Stimulated activated CD8-positive, alpha-beta memory T cell treated with anti-CD3 and anti-CD28 coated beads, Interleukin-7, amount 100 ng/mL, for 24 hours (primary cell): ENCODE results near the gene GRIFIN.

Source experiments
- DNase-seq: peaks from one replicate; pipeline ENCODE4 v3.0.0-alpha.2; 2020; ENCODE audit warnings: low read depth

GRIFIN gene

DNA sequence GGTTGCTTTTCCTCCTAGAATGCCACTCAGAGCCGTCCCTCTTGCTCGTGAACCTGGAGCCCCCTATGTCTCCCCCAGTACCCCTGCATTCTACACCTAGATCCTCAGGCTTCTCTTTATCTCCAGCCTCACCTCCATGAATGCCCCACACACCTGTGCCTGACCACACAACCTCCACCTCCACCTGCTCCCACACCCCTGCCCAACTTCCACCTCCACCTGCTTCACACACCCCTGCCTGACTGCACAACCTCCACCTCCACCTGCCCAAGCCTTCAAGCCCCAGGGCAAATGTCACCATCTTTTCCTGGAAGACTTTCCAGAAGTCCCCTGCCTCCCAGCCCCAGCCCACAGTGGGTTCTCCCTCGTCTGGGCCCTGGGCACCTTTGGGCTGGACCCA is 36.5 kb upstream of the GRIFIN start:
- DNase-seq = no peak

DNA sequence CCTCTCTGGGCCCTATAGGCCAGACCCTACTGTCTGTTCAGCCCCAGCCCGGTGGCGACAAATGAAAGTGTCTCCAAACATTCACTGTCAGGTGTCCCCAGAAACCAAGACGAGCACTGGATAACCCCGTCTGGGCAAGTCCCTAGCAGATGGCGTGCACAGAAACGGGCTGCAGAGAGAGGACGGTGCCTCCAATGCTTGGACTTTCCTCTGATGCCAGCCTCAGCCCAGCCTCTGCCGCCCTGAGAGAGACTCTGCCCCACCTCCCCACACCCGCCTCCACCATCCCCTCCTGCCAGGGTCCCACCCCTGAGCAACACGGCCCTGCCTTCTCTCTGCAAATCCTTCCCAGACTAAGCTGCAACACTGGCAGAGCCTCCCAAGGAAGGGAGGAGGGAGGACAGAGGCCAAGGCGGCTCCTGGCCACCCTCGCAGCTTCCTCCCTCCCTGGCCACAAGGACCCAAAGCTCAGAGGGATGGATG is 36.0 kb upstream of the GRIFIN start:
- DNase-seq = no peak

DNA sequence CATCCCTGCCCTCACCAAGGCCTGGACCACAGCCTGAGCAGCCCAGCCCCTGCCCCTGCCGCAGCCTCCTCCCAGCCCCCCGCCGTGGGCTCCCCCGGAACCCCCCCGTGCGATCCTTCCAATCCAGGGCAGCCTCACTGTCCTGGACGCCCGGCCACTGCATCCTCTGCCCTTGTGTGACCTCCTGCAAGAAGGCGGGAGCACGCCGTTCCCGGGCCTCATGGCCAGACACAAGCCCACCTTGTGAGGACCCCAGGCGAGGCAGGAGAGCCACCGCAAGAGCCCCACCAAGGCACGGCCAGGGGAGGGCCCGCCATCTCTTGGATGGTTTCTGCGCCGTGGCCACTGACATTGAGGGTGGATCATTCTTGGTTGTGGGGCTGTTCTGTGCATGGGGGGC is 35.6 kb upstream of the GRIFIN start:
- DNase-seq = no peak

DNA sequence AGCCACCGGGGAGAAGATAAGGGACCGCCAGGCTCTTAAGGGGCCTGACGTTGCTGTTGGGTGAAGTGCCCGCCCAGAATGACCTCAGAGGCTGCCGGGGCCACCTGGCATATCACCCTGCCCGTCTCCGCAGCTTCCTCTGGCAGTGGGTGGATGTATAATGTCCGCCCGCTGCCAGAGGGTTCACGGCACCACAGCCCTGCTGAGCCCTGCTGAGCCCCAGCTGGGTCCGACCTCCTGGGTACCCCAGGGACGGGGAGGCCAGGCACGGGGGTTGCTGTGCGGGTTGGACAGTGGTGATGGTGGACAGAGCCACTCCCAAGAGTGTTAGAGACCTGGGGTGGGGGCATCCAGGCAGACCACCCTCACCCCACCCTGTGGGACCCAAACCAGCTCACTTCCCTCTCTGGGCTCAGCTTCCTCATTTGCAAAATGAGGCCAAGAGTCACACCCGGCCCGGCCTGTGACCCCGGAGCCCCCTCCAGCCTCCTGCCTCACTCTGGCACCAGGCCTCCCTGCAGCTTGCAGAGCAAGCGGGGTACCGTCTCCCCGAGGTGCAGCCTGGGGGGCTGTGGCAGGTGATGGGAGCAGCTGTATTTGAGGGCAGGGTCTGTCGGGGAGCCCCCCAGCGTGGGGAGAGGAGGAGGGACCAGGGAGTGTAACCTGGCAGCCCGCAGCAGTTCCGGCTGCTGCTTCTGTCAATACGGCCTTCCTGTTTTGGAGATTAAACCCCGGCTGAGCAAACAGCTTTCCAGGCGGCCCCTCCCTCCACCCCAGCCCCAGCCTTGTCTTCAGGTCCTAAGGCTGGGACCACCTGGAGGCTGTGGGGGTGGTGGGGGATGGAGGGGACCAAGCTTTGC is 34.9 kb upstream of the GRIFIN start:
- DNase-seq = no peak

DNA sequence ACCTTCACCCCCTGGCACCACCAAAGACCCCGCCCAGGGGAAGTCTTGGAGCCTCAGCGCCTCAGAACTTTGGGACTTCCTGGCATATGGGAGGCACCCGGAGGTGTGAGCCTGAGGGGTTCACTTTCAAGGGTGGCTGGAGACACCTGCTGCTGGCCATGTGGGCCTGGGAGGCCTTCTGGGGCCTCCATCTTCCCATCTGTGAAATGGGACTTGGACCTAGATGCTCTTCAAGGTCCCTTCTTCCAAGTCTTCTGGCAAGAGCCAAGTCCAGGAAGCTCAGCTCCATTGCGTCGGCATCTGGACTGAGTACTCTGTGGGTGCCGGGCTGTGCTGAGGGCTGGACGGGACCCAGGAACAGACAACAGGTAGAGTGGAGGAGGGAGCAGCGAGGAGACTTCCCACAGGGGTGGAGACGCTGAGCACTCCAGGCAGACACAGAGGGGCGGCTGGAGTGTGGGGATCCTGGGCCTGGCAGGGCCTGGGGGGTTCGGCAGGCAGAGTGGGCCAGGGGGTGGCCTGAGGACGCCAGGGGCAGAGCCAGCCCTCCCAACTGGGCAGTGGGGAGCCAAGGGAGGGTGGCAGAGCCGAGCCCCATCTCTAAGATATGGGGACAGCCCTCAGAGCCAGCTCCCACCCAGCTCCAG is 34.1 kb upstream of the GRIFIN start:
- DNase-seq = no peak

DNA sequence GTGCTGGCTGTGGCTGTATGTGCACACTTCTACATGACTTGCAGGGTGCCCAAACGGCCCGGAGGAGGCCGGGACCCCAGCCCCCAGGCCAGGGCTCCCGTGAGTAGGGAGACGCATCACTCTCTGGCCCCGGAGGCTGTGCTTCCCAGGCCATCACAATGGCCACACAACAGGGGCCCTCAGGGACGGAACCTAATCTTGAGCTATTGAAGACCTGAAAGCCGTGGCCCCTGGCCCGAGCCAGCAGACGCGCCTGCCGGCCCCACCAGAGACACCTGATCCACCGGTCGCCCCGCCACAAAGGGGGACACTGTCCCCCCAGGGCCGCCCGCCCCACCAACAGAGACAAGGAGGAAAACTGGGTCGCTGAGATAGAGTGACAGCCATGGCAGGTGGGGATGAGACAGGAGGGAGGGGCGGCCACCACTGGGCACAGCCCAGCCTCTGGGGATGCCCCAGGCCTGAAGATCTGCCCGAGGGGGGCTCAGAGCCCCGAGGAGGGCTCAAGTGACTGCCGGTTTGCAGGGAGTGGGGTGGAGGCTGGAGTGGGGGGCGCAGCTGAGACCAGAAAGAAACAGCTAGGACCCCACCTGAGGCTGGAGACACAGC is 33.2 kb upstream of the GRIFIN start:
- DNase-seq = no peak

DNA sequence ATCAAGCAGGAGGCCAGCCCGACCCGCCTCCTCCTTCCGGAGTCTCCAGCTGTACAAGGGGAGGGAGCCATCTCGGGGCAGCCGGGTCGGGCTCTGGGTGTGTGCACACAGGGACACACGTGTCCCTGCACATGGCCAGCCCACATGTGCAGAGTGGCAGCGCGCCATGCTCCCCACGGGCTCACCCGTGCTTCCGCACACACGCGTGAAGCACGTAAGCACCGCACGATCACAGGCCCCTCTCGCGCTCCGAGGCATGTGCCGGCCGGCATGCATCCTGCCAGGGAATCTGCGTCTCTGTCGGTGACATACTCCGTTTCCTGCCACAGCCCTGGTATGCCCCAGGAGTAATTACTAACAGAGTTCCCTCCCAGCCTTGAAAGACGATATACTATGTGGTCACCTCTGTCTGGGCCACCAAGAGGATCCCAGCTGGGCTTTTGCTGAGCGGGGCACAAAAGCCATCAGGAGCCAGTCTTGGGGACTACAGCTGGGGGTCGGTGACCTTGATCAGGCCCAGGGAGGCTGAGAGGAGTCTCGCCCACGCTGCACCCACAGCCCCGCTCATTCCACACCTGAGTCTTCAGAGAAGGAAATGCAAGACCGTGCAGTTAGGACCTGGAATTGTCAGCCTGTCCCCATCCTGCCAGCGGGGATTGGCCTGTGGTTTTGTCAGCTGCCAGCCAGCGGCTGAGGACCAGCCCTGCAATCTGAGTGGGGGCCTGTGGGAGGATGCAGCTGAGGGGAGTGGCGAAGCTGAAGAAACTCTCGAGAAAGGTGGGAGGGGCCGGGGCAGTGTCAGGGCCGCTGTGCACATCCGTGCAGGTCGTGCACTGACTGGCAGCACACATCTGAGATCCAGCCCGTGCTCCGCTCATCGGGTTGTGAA is 32.4 kb upstream of the GRIFIN start:
- no peak for DNase-seq

DNA sequence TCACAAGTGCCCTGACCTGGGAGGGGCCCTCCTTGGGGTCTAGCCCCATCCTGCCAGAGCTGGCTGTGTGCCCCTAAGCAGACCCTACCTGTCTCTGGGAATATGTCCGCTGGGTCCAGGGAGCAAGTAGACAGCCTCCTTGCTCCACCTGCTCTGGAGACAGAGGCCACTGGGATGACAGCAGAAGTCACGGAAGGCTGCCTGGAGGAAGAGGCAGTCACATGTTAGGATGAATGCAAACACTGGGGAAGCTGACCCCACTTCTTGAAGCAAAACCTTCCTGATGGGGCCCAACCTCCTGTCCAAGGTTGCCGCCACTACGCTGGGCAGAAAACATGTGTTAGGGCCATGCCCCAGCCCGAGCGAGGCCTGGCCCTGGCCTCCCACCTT is 31.7 kb upstream of the GRIFIN start:
- no peak for DNase-seq

DNA sequence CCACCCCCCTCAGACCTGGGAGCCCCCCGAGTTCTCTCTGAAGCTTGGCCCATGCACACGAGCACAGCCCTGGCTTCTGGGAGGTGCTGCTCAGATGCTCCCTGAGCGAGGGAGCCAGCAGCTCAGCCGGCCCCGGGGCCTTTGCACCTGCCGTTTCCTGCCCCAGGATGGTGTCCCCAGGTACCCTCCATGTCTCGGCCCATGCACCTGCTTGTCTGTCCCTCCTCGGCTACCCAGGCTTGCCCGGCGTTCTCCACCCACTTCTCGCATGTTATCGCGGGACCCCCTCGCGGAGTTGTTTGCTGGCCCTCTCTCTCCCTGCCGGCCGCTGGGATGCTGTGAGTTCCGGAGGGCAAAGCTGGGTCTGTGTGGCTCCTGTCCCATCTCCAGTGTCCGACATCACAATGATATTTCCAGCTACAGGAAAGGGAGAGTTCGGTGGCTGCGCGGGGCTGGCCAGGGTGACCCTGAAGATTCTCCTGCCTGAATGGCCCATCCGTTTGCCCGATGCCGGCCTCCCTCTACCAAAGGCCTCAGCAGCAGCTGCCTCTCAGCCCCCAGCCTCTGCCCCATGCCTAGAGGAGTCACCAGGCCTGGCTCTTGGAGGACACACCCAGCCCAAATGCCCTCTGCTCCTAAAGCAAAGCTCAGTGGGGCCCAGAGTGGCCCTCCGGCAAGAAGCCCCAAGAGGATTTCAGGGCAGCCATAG is 31.2 kb upstream of the GRIFIN start:
- no peak for DNase-seq

DNA sequence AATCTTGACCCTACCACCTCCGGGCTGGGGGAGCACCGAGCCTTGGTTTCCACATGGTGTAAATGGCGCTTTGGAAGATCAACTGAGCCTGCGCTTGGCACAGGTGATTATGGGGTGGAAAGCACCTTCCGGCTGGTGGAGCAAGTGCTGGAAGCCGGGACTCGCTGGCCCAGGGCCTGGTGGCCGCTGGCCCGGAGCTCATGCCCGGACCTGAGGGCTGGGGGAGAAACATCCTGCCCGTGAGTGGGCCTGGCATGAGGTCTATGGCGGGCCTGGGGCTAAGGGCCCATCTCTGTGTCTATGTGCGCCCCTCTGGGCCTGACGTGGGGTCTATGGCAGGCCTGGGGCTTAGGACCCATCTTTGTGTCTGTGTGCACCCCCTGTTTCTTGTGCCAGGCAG is 29.2 kb upstream of the GRIFIN start:
- DNase-seq = no peak

DNA sequence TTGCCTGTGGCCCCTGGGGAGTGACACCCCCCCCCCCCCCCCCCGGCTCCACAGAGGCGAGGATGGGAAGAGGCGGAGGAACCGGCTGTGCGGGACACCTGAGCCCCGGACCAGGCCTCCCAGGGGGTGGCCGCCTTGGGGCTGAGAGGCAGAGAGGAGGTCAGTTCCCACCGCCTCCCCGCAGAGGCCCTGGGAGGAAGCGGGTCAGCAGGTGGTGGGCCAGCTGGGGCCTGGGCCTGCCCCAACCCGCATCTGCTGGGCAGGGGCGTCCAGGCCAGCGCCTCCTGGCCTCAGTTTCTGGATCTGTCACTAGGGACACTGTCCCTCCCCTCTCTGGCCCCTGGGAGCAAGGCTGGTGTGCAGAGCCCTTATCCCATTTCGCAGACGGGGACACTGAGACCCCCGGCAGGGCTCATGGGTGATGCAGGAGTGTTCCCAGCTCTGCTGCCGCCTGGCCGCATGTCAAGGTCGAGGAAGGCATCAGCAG is 28.7 kb upstream of the GRIFIN start:
- DNase-seq = no peak

DNA sequence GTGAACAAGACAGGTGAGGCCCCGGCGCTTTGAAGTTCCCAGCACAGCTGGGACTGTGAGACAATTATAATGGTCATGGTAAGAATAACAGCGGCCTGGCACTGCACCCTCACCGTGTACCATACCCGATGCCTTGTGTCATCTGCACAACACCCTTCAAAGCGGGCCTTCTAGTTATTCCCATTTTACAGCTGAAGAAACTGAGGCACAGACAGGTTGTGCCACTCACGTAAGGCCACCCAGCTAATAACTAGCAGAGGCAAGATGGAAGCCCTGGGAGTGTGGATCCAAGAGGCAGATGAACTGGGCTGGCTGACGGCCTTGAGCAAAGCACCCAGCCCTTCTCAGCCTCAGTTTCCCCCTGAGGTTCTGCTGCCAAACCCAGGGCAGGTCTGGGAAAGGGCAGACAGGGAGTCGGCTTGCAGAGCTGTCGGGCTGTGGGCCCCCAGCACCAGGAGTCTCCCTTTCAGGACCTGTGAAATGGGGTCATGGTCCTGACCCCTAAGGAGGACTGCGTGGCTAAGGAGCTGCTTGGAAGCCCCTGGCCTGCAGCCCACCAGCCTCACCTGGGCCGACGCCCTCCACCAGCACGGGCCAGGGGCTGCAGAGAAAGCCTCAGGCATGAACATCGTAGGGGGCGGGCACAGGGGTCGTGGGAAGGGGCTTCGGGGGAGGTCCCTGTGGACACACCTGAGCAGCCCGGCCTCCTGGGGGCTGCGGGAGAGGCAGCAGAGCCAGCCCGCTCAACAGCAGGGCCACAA is 28.1 kb upstream of the GRIFIN start:
- no peak for DNase-seq

DNA sequence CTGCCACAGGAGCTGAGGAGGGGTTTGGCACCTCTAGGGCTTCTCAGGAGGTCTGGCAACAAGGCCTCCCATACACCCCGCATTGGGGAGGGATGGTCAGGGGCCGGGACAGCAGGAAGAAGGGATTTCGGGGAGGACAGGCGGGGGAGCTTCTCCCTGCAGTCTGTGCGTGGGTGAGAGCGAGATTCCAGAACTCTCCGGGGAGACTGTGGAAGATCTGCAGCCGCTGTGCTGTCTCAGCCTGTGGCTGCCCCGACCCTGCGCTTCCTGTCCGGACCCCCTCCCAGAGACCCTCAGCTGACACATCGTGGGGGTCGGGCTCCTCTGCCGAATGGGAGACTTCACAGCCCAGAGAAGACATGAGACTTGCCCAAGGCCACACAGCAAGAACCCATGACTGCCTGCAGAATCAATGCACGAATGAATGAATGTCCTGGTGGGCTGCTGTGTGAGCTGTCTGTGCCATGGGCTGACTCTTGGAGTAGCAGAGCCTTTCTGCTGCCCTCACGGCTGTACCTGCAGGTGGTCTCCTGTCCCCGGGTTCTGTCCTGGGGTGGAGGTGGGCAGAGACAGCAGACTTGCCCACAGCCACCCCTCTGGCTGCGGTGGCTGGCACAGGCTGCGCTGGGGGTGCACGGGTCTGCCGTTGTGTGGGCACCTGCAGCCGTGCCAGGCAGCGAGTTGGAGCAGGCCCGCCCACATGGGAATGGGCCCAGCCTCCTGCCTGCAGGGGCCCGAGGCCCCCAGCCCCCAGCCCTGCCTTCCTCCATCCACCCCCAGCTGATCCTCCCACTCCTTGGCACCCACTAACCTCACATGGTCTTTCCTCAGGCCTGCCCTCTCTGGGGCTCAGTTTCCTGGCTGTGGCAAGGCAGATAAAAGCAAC is 27.1 kb upstream of the GRIFIN start:
- DNase-seq = no peak

DNA sequence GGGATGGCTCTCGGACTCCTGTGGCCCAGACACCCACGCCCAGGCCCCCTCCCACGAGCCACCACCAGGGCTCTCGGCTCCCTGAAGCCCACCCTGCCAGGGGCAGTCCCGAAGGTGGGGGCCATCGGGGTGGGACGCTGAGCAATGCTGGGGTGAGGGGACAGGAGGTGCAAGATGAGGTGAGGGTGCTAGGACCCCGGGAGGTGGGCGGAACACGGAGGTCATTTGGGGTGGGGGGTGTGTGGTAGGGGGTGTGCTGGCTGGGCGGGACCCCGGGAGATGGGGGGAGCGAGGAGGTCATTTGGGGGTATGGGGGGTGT is 26.4 kb upstream of the GRIFIN start:
- DNase-seq = no peak

DNA sequence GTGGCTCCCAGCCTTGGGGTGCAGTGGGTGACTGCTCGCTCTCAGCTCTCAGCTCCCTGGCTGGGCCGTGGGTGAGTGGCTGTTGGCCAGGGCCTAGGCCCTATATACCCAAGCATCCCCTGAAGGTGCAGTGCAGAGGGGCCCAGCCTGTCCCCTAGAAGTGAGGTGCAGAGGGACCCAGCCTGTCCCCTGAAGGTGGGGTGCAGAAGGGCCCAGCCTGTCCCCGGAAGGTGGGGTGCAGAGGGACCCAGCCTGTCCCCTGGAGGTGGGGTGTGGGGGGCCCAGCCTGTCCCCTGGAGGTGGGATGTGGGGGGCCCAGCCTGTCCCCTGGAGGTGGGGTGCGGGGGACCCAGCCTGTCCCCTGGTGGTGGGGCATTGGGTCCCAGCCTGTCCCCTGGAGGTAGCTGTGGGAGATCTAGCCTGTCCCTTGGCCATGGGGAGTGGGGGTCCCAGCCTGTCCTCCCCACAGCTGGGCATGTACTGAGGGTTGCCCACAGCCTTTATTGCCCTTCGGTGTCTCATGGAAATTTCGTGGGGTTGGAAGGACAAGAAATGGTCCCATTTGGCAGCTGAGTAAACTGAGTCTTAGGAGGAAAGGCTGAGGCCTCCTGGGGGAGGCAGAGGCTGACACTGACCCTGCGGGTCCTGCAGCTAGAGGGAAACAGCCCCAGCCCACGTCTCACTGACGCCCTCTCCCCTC is 25.9 kb upstream of the GRIFIN start:
- DNase-seq = no peak

DNA sequence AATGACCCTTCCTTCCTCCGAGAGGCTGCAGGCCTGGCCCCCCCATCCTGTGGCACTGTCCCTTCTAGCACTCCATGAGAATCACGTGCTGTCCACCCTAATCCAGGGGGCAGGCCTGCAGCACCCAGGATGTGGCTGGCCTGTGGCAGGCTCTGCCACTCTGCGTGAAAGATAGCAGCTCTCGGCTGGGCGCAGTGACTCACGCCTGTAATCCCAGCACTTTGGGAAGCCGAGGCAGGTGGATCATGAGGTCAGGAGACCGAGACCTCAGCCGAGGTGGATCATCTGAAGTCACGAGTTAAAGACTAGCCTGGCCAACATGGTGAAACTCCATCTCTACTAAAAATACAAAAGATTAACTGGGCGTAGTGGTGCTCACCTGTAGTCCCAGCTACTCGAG is 24.5 kb upstream of the GRIFIN start:
- DNase-seq = no peak

DNA sequence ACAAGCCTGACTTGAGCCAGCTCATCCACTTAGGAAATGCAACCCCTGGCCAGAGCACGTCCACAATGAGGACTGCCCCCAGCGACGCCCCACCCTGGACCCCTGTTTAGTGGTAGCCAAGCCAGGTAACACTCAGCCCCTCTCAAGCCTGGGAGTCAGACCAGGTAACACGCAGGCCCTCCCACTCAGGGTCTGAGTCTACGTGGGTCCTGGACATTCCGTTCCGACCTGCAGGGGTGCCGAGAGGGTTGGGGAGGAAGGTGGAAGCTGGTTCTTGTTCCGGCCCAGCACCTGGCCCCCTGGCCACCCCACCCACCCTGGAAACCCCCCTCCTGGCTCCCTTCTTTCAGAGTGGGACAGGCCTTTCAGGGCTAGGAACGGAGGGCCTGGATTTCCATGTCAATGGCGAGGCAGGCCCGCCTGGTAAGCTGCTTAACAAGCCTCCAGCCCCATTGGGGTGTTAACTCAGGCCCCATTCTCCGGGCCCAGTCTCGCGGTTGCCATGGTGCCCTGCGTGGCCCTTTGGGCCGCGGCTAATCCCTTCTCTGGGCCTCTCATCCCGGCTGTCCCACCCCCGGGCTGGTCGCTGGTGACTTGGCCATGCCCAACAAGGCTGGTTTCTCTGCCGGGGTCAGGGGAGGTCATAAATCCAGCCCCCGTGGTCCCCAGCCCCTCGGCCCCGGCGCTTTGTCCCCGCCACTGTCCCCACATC is 23.7 kb upstream of the GRIFIN start:
- no peak for DNase-seq

DNA sequence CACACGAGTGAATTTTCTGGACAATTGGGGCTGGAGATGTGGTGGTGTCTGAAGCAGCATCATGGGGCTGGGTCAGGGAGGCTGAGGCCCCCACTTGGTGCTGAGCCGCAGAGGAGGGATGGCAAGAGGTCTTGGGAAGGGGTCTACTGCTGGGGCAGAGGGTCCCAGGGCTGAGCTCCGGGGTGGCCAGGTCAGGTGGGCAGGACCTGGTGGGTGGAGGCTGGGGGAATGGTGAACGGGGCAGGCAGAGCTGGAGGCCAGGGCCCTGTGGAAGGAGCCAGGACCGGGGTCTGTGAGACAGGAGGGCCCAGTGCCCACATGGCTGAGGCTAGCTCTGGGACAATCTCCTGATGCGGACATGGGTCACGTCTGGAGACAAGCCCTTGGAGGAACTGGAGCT is 23.0 kb upstream of the GRIFIN start:
- no peak for DNase-seq

DNA sequence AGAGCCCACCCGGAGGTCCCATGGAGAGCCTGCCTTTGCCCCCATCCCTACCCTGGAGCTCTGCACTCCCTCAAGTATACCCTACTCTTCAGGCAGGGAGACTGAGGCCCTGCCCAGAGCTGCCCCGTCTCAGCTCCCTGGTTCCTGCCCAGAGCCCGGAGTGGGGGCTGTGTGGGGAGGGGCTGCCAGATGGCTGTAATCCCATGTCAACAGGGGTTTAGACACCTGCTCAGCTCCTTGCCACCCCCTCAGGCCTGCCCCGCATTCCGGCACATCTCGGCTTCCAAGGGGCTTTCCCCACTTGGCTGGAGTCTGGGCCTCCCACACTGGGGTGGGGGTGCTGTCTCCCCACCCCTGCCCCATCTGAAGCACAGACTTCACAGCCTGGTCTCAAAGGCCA is 22.5 kb upstream of the GRIFIN start:
- no peak for DNase-seq
